Kidney (tissue), 14 donors: ENCODE measurements around the gene HPS4. TPM values are rescaled to one million over a fixed set of nuclear protein-coding genes. Genes with fewer than 3 reads are reported as not detected.

Source experiments
- DNase-seq, 5 donors: peaks; one replicate each; pipeline ENCODE4 v3.0.0-alpha.2; 2013 to 2020
- FAIRE-seq: peaks from 2 replicates; lab custom pipeline; 2012; peaks lifted over from hg19 to GRCh38; lab: Jason Lieb, UNC
- H3K27ac ChIP-seq, 2 donors: one replicate each; pipeline ENCODE4 v1.7.0; 2013; ENCODE audit warnings: low read depth in 2 of 2, low read length in 2 of 2, inconsistent platforms in 1 of 2
- H3K27me3 ChIP-seq: one replicate; pipeline ENCODE4 v1.7.1; 2013; ENCODE audit warnings: low read length, inconsistent platforms; ENCODE audit not compliant: control insufficient read depth, insufficient read depth
- H3K36me3 ChIP-seq, 3 donors: one replicate each; pipeline versions ENCODE4 v1.7.0 to v1.7.1; 2013; ENCODE audit warnings: low read length in 3 of 3, control low read depth in 1 of 3, inconsistent platforms in 1 of 3; ENCODE audit not compliant: insufficient read depth in 3 of 3, control insufficient read depth in 2 of 3
- H3K4me1 ChIP-seq, 3 donors: one replicate each; pipeline versions ENCODE4 v1.7.0 to v1.7.1; 2013; ENCODE audit warnings: low read length in 3 of 3, inconsistent platforms in 1 of 3, low read depth in 1 of 3; ENCODE audit not compliant: control insufficient read depth in 2 of 3, insufficient read depth in 2 of 3
- H3K4me3 ChIP-seq, 3 donors: one replicate each; pipeline versions ENCODE4 v1.7.0 to v1.8.1; 2013; ENCODE audit warnings: low read length in 3 of 3, control low read depth in 1 of 3, inconsistent platforms in 1 of 3
- H3K9ac ChIP-seq, 3 donors: one replicate each; pipeline versions ENCODE4 v1.7.0 to v1.7.1; 2013; ENCODE audit warnings: low read length in 3 of 3, control low read depth in 1 of 3, inconsistent platforms in 1 of 3
- H3K9me3 ChIP-seq, 3 donors: one replicate each; pipeline versions ENCODE4 v1.7.0 to v1.7.1; 2013; ENCODE audit warnings: low read length in 3 of 3, control low read depth in 1 of 3, inconsistent platforms in 1 of 3; ENCODE audit not compliant: control insufficient read depth in 2 of 3, insufficient read depth in 1 of 3
- intact Hi-C: fragments of 100-400 bp; cut with DNase I; formaldehyde crosslinking; loops from one replicate; pipeline ENCODE4 v1.11.1; 2022
- polyA plus RNA-seq: library from polyadenylated mRNA; stranded (reverse); fragments of 350-450 nt; fragmentation: Illumina TruSeq; extraction: RNeasy Lipid Tissue Mini Kit (QIAGEN cat#74804); gene quantifications from one replicate; pipeline ENCODE4 v1.2.3, GENCODE V29; 2014; ENCODE audit warnings: low read depth, low replicate concordance; ENCODE audit not compliant: insufficient read depth
- total RNA-seq: library from RNA; stranded (reverse); fragmentation: NEBNext Ultra II Directional; extraction: Animal tissue kit (Norgen Biotek cat#: 25700); gene quantifications from one replicate; pipeline ENCODE4 v1.2.1, GENCODE V29; 2021
- TF ChIP-seq, protein P1 (sequence below): IDR thresholded peaks from 3 replicates; pipeline ENCODE4 v1.5.1; 2012; ENCODE audit warnings: mild to moderate bottlenecking, moderate library complexity, borderline replicate concordance; ENCODE audit not compliant: insufficient read depth; ENCODE audit errors: extremely low read depth
- donor health status: control.
- donor health status: control.
- donor health status: control.
- donor health status: control.
- donor health status: control.
- donor health status: DM: yes; HTN: yes; CAD: no.
- donor health status: Normal renal cell carcinoma (clear cell type).

The HPS4 gene
- total and polyA plus RNA-seq, 2 donors from 2014 or later, result 11.9 to 35.5 TPM

DNA sequence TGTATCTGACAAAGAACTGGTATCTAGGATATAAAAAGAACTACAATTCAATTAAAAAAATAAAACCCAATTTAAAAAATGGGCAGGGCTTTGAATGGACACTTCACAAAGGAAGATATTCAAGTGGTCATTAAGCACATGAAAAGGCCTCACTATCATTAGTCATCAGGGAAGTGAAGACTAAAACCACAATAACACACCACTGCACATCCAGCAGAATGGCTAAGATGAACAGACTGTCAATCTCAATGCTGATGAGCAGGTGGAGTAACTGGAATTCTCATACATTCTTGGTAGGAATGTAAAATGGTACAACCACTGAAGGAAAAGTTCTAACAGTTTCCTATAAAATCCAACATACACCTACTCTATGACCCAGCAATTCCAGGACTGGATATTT lies 8.9 kb downstream of the HPS4 start:
- no peak overlapping the region for H3K27ac ChIP-seq
- peaks cover 0 to 6% (median 0%) of the 10 kb centered on the region in 3 donors for H3K4me1 ChIP-seq
- no peaks in the 10 kb centered on the region for H3K27me3 ChIP-seq
- TF ChIP-seq, protein P1, sequence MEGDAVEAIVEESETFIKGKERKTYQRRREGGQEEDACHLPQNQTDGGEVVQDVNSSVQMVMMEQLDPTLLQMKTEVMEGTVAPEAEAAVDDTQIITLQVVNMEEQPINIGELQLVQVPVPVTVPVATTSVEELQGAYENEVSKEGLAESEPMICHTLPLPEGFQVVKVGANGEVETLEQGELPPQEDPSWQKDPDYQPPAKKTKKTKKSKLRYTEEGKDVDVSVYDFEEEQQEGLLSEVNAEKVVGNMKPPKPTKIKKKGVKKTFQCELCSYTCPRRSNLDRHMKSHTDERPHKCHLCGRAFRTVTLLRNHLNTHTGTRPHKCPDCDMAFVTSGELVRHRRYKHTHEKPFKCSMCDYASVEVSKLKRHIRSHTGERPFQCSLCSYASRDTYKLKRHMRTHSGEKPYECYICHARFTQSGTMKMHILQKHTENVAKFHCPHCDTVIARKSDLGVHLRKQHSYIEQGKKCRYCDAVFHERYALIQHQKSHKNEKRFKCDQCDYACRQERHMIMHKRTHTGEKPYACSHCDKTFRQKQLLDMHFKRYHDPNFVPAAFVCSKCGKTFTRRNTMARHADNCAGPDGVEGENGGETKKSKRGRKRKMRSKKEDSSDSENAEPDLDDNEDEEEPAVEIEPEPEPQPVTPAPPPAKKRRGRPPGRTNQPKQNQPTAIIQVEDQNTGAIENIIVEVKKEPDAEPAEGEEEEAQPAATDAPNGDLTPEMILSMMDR, result no peak
- no peak overlapping the region for H3K9ac ChIP-seq
- H3K36me3 ChIP-seq, result peaks cover 9 to 54% (median 38%) of the 10 kb centered on the region in 3 donors
- no peak overlapping the region for H3K4me3 ChIP-seq
- no peaks in the 10 kb centered on the region for H3K9me3 ChIP-seq
- FAIRE-seq, result no peak
- intact Hi-C loops, result no loop called here
- DNase-seq, result no peak

DNA sequence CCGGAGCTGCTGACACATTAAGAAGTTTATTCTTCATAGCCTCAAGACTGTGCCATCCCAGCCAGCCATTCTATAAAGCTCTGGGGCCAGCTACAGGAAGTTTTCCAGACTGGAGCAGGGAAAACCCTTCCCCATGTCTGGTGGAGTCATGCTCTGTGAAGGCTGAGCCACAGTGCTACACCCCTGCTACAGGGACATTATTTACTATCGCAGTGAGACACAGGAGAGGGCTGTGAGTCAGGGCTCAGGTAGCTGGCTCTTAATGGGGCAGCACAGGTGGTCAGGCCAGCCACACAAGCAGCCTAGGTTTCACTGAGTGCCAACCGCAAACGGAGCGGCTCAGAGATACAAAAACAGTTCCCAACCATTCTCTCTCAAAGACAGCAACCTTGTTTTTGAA lies 12.1 kb downstream of the HPS4 start:
- Histone ChIP-seq H3K27me3 (no peaks in the 10 kb centered on the region), H3K27ac (no peak overlapping the region), H3K9ac (no peak overlapping the region)

DNA sequence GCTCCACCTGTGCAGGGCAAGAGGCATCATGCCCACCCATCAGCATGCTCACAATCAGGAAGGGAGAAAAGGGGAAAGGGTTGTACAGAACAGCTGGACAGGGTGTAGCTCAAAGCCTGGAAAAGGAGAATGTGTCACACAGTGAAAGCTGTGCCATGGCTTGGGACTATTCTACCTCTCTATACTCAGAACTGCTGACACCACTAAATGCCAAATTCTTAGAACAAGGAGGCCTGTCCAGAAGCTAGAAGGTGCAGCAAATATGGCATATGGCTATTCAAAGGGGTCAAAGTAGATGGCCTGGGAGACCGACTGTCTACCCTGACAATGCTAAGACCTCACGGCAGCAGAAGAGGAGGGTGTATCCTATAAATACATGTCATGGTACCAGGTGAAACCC lies 12.8 kb downstream of the HPS4 start:
- TF ChIP-seq, protein P1, result no peak
- DNase-seq (no peak), FAIRE-seq (no peak)
- Histone ChIP-seq H3K27ac (no peak overlapping the region), H3K27me3 (no peaks in the 10 kb centered on the region), H3K4me1 (no peaks in the 10 kb centered on the region), H3K4me3 (no peak overlapping the region), H3K9ac (no peak overlapping the region), H3K9me3 (no peaks in the 10 kb centered on the region), H3K36me3 (peaks cover 11 to 63% (median 46%) of the 10 kb centered on the region in 3 donors)
- intact Hi-C loops, result no loop called here

More for the DNA sequence above, 12.1 kb downstream of the HPS4 start:
- intact Hi-C loops, result no loop called here
- no peak for FAIRE-seq
- TF ChIP-seq, protein P1, result no peak
- Histone ChIP-seq H3K4me1 (no peaks in the 10 kb centered on the region), H3K4me3 (no peak overlapping the region), H3K36me3 (peaks cover 11 to 62% (median 41%) of the 10 kb centered on the region in 3 donors), H3K9me3 (no peaks in the 10 kb centered on the region)
- no peak for DNase-seq

DNA sequence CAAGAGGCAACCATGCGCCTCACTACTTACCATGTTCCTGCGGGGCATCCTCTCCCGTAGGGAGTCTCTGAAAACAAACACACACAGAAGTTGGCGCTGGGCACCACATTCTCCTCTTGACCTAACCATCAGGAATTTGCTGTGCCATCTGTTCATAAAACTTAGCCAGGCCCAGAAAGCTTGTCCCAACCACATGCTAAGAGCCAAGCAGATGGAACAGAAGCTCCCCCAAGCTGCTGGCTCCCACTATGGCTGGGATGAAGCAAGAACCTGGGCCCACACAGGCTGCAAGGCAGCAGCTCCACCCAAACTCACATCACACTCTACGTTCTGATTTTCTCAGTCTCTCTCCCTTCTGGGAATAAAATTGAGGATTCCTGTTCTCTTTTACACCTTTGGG lies 17.4 kb downstream of the HPS4 start:
- Histone ChIP-seq H3K9ac (no peak overlapping the region), H3K4me3 (no peak overlapping the region), H3K36me3 (peaks cover 18 to 59% (median 46%) of the 10 kb centered on the region in 3 donors), H3K27me3 (no peaks in the 10 kb centered on the region), H3K27ac (no peak overlapping the region), H3K9me3 (no peaks in the 10 kb centered on the region), H3K4me1 (peaks cover 0 to 15% (median 10%) of the 10 kb centered on the region in 3 donors)
- FAIRE-seq (no peak), DNase-seq (no peak)
- intact Hi-C loops, result no loop called here
- TF ChIP-seq, protein P1, result no peak
